T47D (cell line): ENCODE results near the gene MTOR.

ENCODE experiments used
- DNase-seq, 2 experiments: peaks; one replicate each; pipeline versions ENCODE4 v3.0.0 to v3.0.0-alpha.2; 2011 to 2012; ENCODE audit warnings: low read depth in 1 of 2, low spot score in 1 of 2
- JUND ChIP-seq: IDR thresholded peaks from 2 replicates; pipeline ENCODE4 v1.6.1; 2012; ENCODE audit warnings: low read depth
- in situ Hi-C: cut with HindIII; loops from 2 replicates; pipeline ENCODE4 v1.10.0; 2016; ENCODE audit warnings: low sequenced_read_pairs, low pct_unique_long_range_greater_than_20kb

The MTOR gene

GRCh38 chr1:11156963-11157362 is 105.4 kb downstream of the MTOR start:
- no peak for TF ChIP-seq JUND
- in situ Hi-C loops: no loop called here
- DNase-seq: no peak

GRCh38 chr1:11156441-11156840 is 105.9 kb downstream of the MTOR start:
- DNase-seq: no peak

GRCh38 chr1:11153184-11153583 is 109.2 kb downstream of the MTOR start:
- no peak for TF ChIP-seq JUND
- DNase-seq: no peak
- in situ Hi-C loops: no loop called here

More at GRCh38 chr1:11156441-11156840, 105.9 kb downstream of the MTOR start:
- no peak for TF ChIP-seq JUND
- in situ Hi-C loops: no loop called here

DNA sequence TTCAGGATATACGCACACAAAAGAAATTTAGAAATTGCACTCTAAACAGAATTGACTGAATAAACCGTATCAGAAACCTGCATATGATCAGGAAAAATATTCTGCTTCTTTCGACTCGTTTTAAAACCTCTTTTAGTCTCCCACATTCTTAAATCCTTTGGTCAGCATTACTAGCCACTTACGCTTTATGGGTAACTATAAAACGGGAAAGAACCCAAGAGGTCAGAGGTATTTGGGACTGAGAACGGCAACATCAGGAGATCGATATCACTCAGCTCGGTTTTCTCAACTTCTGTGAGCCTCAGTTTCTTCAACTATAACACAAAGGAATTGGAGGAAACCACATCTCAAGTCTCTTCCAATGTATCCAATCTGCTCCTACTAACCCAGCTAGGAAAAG is 109.6 kb downstream of the MTOR start:
- in situ Hi-C loops: no loop called here
- no peak for TF ChIP-seq JUND
- no peak for DNase-seq

DNA sequence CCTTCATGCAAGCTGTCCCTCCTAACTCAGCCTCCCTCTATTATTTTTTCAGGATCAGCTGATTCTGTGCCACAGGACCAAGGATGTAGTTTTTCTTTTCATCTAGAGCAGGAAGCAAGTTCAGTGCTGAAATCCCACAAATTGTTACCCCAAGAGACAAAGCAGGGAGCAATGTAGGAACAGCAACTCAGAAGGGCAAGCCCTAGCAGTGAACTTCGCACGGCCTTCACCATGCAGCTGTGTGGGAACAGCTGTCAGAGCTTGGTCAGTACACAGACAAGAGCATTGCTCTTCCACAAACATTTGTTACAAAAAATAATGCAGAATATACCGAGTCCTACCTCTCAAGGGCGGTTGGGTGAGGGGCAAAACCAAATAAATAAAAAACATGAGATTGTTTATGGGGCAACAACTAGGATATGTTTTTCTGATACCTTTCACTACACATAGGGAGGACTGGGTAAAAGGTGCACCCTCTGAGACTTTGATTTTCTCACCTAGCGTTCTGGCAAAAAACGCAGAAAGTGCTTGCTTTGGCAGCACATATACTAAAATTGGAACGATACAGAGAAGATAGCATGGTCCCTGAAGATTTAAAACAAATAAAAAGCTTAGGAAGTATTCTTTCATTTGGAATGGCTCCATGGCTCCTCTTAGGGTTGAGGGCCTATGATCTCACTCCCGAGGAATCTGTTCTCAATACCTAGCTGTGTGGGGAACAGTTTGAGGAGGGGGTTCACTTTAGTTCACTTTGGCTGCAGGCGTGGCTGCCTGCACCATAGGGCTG is 110.3 kb downstream of the MTOR start:
- no peak for DNase-seq
- no peak for TF ChIP-seq JUND
- in situ Hi-C loops: no loop called here

DNA sequence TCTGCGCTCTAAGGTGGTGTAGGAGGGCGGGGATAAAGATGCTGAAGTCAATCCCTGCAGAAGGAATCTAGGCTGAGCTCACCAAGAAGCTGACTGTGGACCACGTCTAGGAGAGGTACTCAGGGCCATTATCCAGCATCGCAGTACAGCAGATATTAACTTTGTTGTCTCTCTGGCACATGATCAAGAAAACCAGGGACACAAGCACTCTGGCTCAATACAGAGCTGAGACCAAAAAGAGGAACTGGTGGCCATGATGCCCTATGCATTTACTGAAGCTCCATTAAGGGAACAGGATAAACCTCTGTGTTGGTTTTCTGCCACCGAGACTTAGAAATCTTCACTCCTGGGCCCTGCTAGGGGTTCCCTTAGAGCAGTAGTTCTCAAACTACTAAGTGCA is 111.2 kb downstream of the MTOR start:
- in situ Hi-C loops: no loop called here
- no peak for TF ChIP-seq JUND
- no peak for DNase-seq

DNA sequence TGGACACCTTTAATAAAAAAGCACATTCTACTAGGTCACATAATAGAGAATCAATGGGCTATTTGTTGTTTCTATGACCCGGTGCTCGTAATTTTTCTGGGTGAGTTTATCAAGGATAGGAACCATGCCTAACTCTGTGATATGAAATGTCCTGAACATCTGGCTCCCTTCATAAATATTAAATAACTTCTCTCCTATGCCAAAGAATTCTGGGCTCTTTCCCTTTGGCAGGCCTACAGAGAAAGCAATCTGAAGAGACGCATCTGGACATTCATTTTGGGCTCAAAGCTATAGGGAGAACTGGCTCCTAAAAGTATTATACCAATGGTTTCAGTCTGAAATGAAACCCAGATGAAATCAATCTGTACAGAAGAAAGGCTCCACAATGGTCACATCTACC is 112.0 kb downstream of the MTOR start:
- DNase-seq: no peak
- in situ Hi-C loops: no loop called here
- no peak for TF ChIP-seq JUND

DNA sequence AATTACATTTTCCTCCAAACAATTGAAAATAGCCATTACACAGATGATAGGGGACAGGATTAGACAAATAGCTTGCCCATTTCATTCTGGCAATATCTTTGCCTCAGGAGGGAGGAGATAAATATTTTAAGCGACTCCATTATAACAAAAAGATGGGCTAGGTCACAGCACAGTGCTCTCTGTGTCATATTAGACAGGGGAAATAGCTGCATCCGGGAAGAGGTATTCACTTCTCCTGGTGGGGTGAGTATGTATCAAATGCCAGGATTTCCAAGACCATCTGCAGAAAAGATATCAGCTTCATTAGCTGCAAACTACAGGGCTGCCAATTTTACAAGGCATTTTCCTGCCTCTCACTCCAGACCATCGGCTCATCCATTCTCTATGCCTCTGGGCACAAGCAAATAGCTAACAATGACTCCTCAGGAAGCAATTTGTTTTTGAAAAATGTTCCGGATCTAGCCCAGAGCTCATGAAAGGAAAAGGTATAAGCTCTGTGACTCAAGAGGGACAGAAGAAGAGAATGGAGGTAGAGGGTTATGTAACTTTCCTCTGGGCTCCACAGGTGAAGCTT is 115.1 kb downstream of the MTOR start:
- in situ Hi-C loops: no loop called here
- TF ChIP-seq JUND: no peak
- no peak for DNase-seq

DNA sequence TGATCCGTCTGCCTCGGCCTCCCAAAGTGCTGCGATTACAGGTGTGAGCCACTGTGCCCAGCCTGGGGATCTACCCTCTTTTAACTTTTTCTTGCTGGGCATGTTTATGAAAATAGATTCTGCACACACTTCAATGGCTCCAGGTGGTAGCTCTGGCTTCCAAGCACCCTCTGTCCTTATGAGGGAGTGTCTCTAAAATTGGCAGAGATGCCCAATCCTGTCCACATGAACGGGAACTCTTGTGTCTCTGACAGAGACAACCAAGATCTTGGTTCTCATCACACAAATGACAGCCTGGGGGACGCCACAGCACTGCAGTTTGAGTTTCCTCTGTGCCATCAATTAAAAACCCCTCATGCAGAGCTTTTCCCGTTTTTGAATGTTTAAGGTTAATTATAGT is 116.6 kb downstream of the MTOR start:
- no peak for DNase-seq
- TF ChIP-seq JUND: no peak
- in situ Hi-C loops: no loop called here

DNA sequence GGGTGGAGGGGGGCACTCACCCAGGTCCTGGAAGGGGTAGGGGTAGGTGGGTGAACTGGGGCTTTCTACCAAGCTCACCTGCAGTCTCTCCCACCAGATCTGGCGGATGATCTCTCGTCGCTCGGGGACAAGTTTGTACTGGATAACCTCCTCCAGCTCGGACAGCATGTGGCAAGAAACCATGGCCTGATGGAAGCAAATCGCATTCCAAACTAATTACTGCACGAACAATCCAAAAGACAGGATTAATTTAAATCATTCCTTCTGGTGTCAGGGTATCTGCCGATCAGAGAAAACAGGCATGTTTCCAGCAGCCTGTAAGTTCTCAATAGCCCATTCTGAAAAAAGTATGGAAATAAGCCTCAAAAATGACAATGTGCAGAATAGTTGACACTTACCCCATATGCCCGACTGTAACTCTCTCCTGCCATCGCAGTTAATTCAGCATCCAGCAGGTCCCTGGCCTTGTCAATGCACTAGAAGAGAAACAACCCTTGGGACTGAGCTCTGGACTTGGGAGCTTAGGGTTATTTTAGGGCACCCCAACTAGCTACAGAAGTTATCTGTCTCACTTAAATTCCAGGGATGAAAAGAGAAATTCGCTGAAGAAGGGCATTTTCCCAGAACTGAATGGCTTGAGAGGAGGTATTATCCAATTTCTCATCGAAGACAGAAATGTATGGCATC is 117.6 kb downstream of the MTOR start:
- in situ Hi-C loops: no loop called here

GRCh38 chr1:11143907-11144306 is 118.4 kb downstream of the MTOR start:
- in situ Hi-C loops: no loop called here
- no peak for TF ChIP-seq JUND

More for the DNA sequence above, 117.6 kb downstream of the MTOR start:
- DNase-seq: no peak
- no peak for TF ChIP-seq JUND

DNA sequence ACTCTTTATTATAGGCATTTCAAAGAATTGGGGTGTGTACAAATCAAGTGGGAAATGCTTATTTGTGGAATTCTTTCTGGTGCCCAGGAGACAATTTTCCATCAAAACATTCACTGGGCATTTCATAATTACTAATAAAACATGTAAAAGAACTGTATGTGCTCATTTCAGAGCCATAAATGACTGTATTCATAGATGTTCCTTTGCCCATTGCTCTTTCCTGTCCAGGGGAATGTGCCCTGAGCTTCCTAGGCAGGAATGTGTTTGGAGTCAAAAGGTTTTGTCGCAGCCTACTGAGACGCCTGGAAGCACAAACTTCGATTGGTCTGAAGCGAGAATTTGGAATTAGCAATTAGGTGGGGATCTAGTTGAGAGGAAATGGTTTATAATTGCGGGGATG is 119.0 kb downstream of the MTOR start:
- in situ Hi-C loops: no loop called here
- no peak for TF ChIP-seq JUND
- DNase-seq: no peak

More at GRCh38 chr1:11143907-11144306, 118.4 kb downstream of the MTOR start:
- DNase-seq: no peak
